ENCODE data around the gene GAB1.
"Not testable (repeated sequence)": the region's sequence is repeated elsewhere in the genome, so short reads cannot be mapped to it uniquely, and the experiment has no call there.

Gene GAB1

DNA sequence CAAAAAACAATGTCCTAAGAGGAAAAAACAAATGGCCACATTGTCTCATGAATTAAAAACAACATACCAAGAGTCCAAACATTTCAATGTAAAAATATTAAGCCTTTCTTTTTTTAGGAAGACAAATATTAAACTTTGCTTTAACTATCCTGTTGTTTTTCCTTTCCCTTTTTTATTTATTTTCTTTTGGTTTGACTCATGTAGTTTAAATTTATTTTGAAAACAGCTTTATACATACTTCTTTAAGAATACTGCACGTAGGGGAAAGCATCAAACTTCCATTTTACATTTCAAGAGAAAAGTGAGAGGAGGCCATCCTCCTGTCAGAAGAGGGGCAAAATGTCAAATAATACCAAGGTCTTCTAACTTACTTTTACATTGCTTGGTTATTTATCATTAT, 8.7 kb downstream of the GAB1 start:
- Mint-ChIP-seq H3K4me1 (no peaks in the 10 kb centered on the region), H3K36me3 (no peaks in the 10 kb centered on the region), H3K4me3 (no peak overlapping the region), H3K9me3 (no peaks in the 10 kb centered on the region), H3K27ac (no peak overlapping the region), H3K27me3 (peaks cover 3% of the 10 kb centered on the region)
- ATAC-seq (ENCODE audit: low read depth) (no peak), DNase-seq (ENCODE audit: low spot score in 2 of 2) (no peak)

DNA sequence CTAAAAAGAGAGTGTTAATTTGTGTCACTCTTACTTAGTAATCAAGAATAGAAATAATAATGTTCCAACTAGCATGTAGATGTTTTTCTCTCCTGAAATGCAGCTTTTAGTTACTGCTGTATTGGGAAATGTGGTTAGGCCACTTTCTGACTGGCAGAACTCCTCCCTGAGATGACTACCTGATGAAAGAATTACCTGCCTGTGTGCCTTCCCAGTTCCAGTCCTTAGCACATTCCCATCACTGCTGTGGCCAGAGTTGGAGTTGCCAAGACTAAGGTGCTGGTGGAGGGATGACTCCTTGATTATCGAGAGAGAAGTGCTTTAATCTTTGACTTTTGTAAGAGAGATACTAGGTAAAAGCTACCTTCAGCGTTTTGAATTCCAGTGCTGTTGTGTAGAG, 9.5 kb downstream of the GAB1 start:
- Mint-ChIP-seq H3K4me3 (no peak overlapping the region), H3K27me3 (peaks cover 3% of the 10 kb centered on the region), H3K9me3 (no peaks in the 10 kb centered on the region), H3K4me1 (no peaks in the 10 kb centered on the region), H3K27ac (no peak overlapping the region), H3K36me3 (no peaks in the 10 kb centered on the region)
- DNase-seq (ENCODE audit: low spot score in 2 of 2) (no peak), ATAC-seq (ENCODE audit: low read depth) (no peak)

DNA sequence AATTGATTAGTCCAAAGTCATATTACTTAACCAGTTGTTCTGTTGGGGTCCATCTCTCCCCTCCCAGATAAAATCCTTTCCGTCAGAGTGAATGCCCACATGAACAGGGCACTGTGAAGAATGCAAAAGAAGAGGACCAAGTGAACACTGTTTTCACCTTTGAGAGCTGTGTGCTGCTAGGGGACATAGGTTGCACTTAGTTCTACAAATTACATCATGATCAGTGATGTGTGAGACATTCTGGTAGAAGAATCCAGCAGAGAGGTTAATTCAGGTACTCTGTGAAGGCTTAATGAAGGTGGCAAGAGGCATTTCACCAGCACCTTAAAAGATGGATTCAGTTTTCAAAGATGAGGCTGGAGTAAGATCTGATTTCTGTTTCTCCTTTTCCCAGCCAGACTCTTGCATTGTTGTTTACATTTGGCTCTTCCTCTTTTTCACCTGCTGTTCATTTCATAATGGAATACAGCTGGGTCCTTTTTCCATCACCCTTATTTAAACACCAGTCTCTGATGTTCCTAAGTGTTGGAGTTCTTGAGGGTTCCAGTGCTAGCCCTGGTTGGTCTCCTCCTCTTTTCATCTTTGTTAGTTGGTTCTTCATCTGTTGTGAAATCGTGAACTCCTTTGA, 10.9 kb downstream of the GAB1 start:
- H3K27me3 Mint-ChIP-seq: peaks cover 3% of the 10 kb centered on the region
- ATAC-seq (ENCODE audit: low read depth): no peak
- DNase-seq (ENCODE audit: low spot score in 2 of 2): no peak
- no peaks in the 10 kb centered on the region for H3K9me3 Mint-ChIP-seq
- no peak overlapping the region for H3K27ac Mint-ChIP-seq
- no peak overlapping the region for H3K4me3 Mint-ChIP-seq
- H3K4me1 Mint-ChIP-seq: peaks cover under 1% of the 10 kb centered on the region
- no peaks in the 10 kb centered on the region for H3K36me3 Mint-ChIP-seq

DNA sequence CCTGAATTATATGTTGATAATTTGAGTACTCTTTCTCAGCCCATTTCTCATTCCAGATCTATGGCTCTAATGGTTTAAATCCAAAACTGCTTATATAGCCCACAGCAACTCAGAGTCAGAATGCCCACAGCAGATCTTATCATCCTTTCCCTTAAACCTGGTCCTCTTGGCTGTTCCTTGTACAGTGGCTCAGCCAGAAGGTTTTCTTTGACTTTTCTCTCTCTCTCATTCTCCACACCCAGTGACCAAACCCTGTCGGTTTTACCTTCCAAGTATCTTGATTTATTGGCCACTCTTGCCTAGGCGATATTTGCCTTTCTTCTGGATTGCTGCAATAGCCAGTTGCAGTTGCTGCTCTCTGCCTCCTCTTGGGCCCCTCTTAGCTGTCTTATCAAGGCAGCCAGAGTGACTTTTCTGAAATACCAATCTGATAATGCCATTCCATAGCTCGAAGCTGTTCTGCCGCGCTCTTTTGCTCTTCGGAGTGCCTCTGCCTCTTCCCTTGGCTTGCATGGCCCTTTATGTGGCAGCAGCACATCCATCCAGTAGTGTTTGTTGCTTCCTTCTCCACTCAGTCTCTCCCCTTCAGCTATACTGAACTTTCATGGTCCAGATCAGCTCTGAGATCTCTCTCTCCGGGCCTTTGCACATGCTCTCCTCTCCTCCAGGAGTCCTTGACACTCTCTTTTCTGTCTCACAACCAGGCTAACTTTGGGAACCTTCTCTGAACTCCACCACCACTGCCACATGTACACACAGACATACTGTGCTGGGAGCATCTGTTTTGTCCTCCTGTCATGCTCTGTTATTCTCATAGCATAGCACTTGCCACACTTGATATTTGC, 11.8 kb downstream of the GAB1 start:
- H3K27ac Mint-ChIP-seq: no peak overlapping the region
- H3K4me3 Mint-ChIP-seq: no peak overlapping the region
- H3K27me3 Mint-ChIP-seq: peaks cover 4% of the 10 kb centered on the region
- no peaks in the 10 kb centered on the region for H3K36me3 Mint-ChIP-seq
- H3K4me1 Mint-ChIP-seq: peaks cover 2% of the 10 kb centered on the region
- ATAC-seq (ENCODE audit: low read depth): no peak
- H3K9me3 Mint-ChIP-seq: no peaks in the 10 kb centered on the region
- no peak for DNase-seq (ENCODE audit: low spot score in 2 of 2)

DNA sequence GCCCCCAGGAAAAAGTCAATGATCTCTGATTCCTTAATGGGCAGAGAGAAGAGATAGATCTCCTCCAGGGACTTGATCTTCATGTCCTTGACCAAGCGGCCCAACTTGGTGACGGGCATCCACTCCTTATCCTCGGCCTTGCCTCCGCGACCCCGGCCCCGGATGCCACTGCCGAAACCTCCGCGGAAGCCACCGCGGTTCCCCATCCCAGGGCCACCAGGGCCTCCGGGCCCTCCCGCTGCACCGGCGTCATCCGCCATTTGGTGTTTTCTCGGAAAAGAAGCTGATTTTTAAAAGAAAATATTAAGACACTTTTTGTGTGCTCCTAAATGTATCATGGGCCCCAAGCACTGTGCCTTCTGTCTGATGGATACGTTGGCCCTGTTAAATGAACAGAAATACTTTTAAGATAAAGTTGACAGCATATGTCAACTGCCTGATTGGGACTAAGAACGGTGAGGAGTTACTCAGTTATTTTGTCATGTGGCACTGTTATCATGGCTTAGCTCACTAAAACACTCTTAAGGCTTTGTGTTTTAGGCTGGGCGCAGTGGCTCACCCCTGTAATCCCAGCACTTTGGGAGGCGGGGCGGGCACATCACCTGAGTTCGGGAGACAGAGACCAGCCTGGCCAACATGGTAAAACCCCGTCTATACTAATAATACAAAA, 13.3 kb downstream of the GAB1 start:
- H3K27me3 Mint-ChIP-seq; ATAC-seq (ENCODE audit: low read depth); H3K9me3 Mint-ChIP-seq: not testable (repeated sequence)

DNA sequence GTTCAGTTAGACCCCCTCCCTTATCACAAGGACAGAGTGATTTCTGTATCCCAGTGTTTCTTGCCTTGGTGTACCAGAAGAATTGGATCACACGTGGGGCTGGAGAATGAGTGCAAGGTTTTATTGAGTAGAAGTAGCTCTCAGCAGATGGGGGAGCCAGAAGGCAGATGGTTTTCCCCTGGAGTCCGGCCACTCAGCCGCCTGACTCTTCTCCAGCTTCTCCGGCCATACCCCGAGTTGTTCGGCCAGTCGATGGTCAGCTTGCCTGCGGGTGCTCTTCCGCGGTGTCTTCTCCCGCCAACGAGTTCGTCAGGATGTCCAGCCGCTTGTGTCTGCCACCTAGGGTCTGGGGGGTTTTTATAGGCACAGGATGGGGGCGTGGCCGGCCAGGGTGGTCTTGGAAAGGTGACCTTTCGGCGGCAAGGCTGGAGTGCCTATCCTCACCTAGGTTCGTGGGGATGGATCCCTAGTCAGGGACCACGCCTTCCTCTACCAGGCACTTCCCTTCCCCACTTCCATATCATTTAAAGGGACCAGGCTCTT, 14.5 kb downstream of the GAB1 start:
- Mint-ChIP-seq H3K27ac (no peak overlapping the region), H3K36me3 (no peaks in the 10 kb centered on the region), H3K9me3 (no peaks in the 10 kb centered on the region), H3K4me3 (no peak overlapping the region), H3K27me3 (peaks cover 4% of the 10 kb centered on the region), H3K4me1 (peaks cover 5% of the 10 kb centered on the region)
- ATAC-seq (ENCODE audit: low read depth): no peak
- no peak for DNase-seq (ENCODE audit: low spot score in 2 of 2)

More for the DNA sequence above, 13.3 kb downstream of the GAB1 start:
- not testable (repeated sequence) for DNase-seq (ENCODE audit: low spot score in 2 of 2); H3K36me3 Mint-ChIP-seq; H3K4me1 Mint-ChIP-seq; H3K27ac Mint-ChIP-seq; H3K4me3 Mint-ChIP-seq

DNA sequence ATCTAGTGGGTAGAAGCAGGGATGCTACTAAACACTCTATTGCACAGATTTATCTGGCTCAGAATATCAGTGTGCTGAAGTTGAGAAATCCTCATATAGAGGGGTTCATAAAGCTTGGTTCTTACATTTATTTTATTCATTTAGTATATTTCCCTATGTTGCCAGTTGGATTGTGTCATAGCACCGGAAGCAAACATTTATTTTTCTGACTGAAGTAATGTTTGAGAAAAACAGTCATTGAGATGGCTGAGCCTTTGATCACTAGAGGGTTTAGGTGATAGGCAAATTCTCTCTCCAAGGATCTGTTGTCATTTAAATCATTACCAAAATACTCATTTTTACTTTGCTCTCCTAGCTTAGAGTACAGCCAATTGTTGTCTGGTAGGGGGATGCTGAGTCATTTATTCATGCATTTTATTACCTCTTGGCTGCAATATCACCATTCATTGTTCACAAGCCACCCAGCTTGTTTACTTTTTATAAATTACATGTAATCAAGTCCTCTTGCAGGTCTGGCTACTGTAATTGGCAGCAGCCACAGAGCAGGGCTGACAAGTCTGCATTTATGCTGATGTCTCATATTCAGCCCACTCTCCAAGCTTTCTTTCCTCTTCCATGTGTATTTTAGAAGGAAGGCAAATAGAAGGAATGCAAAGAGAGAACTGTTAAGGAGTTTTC, 15.2 kb downstream of the GAB1 start:
- no peak for ATAC-seq (ENCODE audit: low read depth)
- Mint-ChIP-seq H3K4me1 (peaks cover 5% of the 10 kb centered on the region), H3K36me3 (no peaks in the 10 kb centered on the region), H3K9me3 (no peaks in the 10 kb centered on the region), H3K4me3 (no peak overlapping the region), H3K27me3 (peaks cover 4% of the 10 kb centered on the region), H3K27ac (peak overlapping the region; percentile 54)
- no peak for DNase-seq (ENCODE audit: low spot score in 2 of 2)

DNA sequence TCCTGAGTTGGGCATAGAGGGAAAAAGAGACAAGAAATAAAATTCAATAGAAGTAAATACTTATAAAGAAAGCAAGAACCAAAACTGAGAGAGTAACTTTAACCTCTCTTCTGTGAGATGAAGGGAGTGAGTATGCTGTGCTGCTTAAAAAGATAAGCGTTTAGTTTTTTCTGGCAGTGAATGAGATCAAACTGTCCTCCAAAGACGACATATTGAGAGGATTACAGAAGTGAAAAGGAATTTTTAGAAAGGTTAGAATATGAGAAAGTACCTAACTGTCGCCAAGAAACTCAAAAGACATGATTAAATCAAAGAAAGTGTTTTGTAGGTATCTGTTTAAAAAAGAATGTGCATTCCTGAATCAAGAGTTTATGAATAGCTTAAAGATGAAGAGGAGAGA, 16.0 kb downstream of the GAB1 start:
- Mint-ChIP-seq H3K36me3 (no peaks in the 10 kb centered on the region), H3K9me3 (no peaks in the 10 kb centered on the region), H3K4me3 (no peak overlapping the region), H3K4me1 (peaks cover 5% of the 10 kb centered on the region), H3K27me3 (peaks cover 4% of the 10 kb centered on the region), H3K27ac (no peak overlapping the region)
- DNase-seq (ENCODE audit: low spot score in 2 of 2): no peak
- ATAC-seq (ENCODE audit: low read depth): no peak

DNA sequence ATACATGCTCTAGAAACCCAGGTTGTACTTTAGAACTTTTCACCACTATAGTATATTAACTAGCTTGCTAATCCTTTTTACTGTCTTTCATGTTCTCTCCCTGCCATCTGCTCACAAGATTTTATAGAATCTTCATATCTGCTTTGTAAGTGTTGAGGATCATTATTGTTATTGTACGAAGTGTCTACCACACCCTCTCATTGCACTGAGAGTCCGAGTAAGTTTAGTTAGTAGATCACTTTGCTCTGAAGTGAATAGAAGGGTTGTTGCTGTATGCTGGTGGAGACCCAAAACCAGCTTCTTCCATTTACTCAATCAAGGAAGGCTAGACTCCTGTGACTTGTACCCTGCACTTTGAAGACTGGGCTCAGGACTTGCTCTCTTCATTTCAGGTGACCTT, 17.1 kb downstream of the GAB1 start:
- DNase-seq (ENCODE audit: low spot score in 2 of 2) (no peak), ATAC-seq (ENCODE audit: low read depth) (no peak)
- Mint-ChIP-seq H3K36me3 (no peaks in the 10 kb centered on the region), H3K9me3 (no peaks in the 10 kb centered on the region), H3K4me1 (peaks cover 6% of the 10 kb centered on the region), H3K27me3 (peaks cover 2% of the 10 kb centered on the region), H3K4me3 (no peak overlapping the region), H3K27ac (no peak overlapping the region)

DNA sequence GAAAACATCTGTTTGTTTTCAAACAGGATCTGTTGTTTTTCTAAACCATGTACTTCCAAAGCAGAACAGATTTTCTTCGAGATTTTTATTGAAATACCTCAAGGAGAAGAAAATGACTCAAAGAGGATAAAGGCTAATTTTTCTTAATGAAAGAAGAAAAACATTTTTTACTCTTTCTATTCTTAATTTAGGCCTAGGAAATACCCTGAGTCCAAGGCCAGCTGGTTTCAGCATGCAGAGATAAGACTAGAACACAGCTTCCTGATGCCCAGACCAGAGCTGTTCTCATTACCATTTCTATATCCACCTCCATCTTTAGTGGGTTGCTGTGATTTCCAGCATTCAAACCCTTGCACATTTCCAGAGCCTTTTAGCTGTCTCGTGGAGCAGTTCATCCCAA, 18.3 kb downstream of the GAB1 start:
- Mint-ChIP-seq H3K4me1 (peaks cover 18% of the 10 kb centered on the region), H3K36me3 (no peaks in the 10 kb centered on the region), H3K9me3 (no peaks in the 10 kb centered on the region), H3K4me3 (no peak overlapping the region), H3K27ac (no peak overlapping the region), H3K27me3 (peaks cover 1% of the 10 kb centered on the region)
- DNase-seq (ENCODE audit: low spot score in 2 of 2): no peak
- ATAC-seq (ENCODE audit: low read depth): no peak

DNA sequence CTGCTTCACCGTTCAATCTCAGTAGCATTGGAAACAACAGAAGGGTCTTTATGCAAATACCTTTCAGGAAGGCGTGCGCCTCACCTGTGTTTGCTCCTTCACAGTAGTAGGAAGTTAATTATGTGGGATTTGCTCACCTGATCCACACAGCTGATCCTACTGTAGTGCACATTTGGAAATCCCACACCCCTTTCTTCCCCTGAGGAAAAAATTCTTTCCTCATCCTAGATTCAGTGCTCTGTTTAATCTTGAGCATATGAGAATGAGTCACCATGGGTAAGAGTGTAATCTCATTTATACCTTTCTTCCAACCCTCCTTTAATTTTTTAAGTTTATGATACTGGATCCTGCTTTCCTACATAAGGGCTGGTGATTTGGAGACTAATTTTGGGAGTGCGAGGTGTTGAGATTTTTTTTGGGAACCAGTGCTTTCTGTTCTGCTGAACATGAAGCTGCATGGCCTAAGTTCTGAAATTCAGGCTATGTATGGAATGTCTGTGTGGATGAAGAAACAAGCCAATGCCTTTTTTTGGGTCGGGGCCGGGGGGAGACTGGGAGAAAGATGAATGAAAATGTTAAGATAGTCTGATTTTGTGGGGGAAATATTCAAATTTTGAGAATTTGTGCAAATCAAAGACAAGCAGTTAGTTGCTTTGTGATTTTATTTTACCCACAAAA, 19.0 kb downstream of the GAB1 start:
- H3K36me3 Mint-ChIP-seq: no peaks in the 10 kb centered on the region
- no peaks in the 10 kb centered on the region for H3K9me3 Mint-ChIP-seq
- peaks cover 18% of the 10 kb centered on the region for H3K4me1 Mint-ChIP-seq
- H3K27ac Mint-ChIP-seq: no peak overlapping the region
- no peak for ATAC-seq (ENCODE audit: low read depth)
- H3K27me3 Mint-ChIP-seq: peaks cover 1% of the 10 kb centered on the region
- no peak for DNase-seq (ENCODE audit: low spot score in 2 of 2)
- no peak overlapping the region for H3K4me3 Mint-ChIP-seq

DNA sequence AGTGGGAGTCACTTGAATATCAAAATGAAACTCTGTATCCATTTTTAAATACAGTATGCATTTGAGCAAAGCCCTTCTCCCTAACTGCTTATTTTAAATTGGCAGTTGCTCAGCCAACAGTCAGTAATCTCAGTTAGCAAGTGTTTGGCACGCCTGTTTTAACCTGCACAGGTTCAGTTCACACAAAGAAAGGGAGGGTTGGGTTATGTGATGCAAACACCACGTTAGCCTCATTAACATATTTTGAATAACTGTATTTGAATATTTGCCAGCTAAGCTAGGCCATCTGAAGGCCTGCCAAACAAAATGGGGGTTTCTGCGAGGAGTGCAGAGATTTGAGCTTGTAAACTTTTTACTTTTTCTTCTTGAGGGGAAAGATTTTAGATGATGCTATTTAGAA, 19.8 kb downstream of the GAB1 start:
- Mint-ChIP-seq H3K4me3 (no peak overlapping the region), H3K9me3 (no peaks in the 10 kb centered on the region), H3K27ac (peak overlapping the region; percentile 75), H3K36me3 (no peaks in the 10 kb centered on the region), H3K4me1 (peaks cover 18% of the 10 kb centered on the region), H3K27me3 (peaks cover 1% of the 10 kb centered on the region)
- no peak for DNase-seq (ENCODE audit: low spot score in 2 of 2)
- ATAC-seq (ENCODE audit: low read depth): peak; percentile 44

DNA sequence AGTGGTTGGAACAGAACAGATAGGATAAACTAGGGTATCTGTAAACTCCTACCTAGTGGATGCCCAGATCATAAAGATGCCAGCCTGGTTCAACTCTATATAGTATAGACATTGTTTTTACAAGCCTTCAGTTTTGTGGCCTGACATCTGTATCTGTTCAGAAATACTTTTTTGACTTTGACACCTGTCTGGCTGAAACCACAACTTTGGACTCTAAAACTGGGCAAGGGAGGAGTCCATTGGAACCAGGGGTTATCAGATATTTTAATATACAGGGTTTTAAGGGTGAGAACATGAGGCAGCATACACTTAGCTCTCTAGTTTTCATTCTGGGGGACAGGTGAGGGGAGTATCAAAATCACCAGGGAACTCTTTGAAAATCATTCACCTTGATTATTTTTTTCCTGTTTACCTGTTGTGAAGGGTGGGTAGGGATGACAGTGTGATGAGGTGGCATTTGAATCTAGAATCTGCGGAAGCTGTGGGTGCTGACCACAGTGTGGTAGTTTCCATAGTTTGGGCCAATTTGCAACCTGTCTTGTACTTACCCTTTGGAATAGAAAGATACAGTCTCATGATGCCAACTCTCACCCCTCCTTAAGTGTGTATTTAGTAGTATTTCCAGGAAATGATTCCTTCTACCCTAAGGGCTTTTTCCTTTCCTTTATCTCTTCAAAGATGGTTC, 20.6 kb downstream of the GAB1 start:
- Mint-ChIP-seq H3K27me3 (peaks cover 1% of the 10 kb centered on the region), H3K4me3 (peak overlapping the region; percentile 32), H3K9me3 (no peaks in the 10 kb centered on the region), H3K36me3 (no peaks in the 10 kb centered on the region), H3K4me1 (peaks cover 18% of the 10 kb centered on the region), H3K27ac (peak overlapping the region; percentile 75)
- ATAC-seq (ENCODE audit: low read depth): peak; percentile 30
- no peak for DNase-seq (ENCODE audit: low spot score in 2 of 2)

Data from memory B cell (primary cell).